K562 (cell line): ENCODE results near the gene SDR42E2. TPM values are rescaled to one million over a fixed set of nuclear protein-coding genes. Genes with fewer than 3 reads are reported as not detected.

ENCODE experiments used
- ATAC-seq: fragments of 200-7000 bp; cut with Tn5 transposase; 3 replicates; pipeline ENCODE4 v1.9.1; 2020; ENCODE audit warnings: moderate library complexity
- BruUV-seq: library from RNA; stranded (reverse); fragments of 400-500 nt; replicated peaks from 2 replicates; lab custom pipeline; 2021; lab: Mats Ljungman, UMichigan
- CTCF ChIA-PET: fragments of 300-600 bp; formaldehyde crosslinking; extraction: SDS; loops from one replicate; lab custom pipeline; 2021; ENCODE audit warnings: low intra/inter-chr PET ratio; lab: Yijun Ruan, JAX
- POLR2A ChIA-PET: fragments of 300-600, 350-650 bp; sonication (Branson Sonifier 250); formaldehyde crosslinking; extraction: SDS; loops from one replicate; lab custom pipeline; 2021; ENCODE audit warnings: antibody characterized with exemption, inconsistent platforms; lab: Yijun Ruan, JAX
- DNase-seq, 4 experiments: peaks; one replicate each; pipeline versions ENCODE4 v3.0.0 to v3.0.0-alpha.2; 2011 to 2018; ENCODE audit warnings: low spot score in 3 of 4, mixed read lengths in 3 of 4; ENCODE audit errors: extremely low read depth in 1 of 4
- FAIRE-seq: peaks from 2 replicates; lab custom pipeline; 2011; peaks lifted over from hg19 to GRCh38; lab: Jason Lieb, UNC
- H2AFZ ChIP-seq: 2 replicates; pipeline ENCODE4 v1.6.0; 2011; ENCODE audit warnings: low read depth, low read length, control low read depth, inconsistent platforms
- H3K27ac ChIP-seq: fragments of 200-600 bp; 3 replicates; pipeline ENCODE4 v1.8.0; 2011; ENCODE audit warnings: low read depth, mild to moderate bottlenecking, control low read depth, inconsistent platforms, low read length, moderate library complexity, mixed read lengths; ENCODE audit errors: extremely low read depth
- H3K27me3 ChIP-seq, 2 experiments: fragments of 300-600 bp in 1 of 2; 2 replicates in 1 of 2; 3 replicates in 1 of 2; pipeline versions ENCODE4 v1.6.0 to v1.8.0; 2011; ENCODE audit warnings: inconsistent platforms in 2 of 2, low read length in 2 of 2, mild to moderate bottlenecking in 1 of 2, mixed read lengths in 1 of 2, moderate library complexity in 1 of 2; ENCODE audit not compliant: control insufficient read depth in 2 of 2, insufficient read depth in 2 of 2
- H3K36me3 ChIP-seq: fragments of 300-600 bp; 3 replicates; pipeline ENCODE4 v1.8.0; 2011; ENCODE audit warnings: mild to moderate bottlenecking, low read length, inconsistent platforms; ENCODE audit not compliant: control insufficient read depth, insufficient read depth
- H3K4me1 ChIP-seq, 2 experiments: fragments of 200-600 bp in 1 of 2; replicated peaks in 1 of 2; 2 replicates in 1 of 2; 3 replicates in 1 of 2; pipeline versions ENCODE4 v1.5.1 to v1.8.0; 2011; ENCODE audit warnings: inconsistent platforms in 2 of 2, low read length in 2 of 2, mild to moderate bottlenecking in 1 of 2, mixed read lengths in 1 of 2, moderate library complexity in 1 of 2; ENCODE audit not compliant: control insufficient read depth in 2 of 2, insufficient read depth in 2 of 2
- H3K4me2 ChIP-seq: 2 replicates; pipeline ENCODE4 v1.6.1; 2011; ENCODE audit warnings: low read length, control low read depth, inconsistent platforms, mixed read lengths; ENCODE audit not compliant: insufficient read depth
- H3K4me3 ChIP-seq: fragments of 200-600 bp; sonication (generic), shearing (Covaris generic); 2 replicates; pipeline ENCODE4 v1.5.1; 2016; ENCODE audit warnings: control low read depth, inconsistent platforms
- H3K79me2 ChIP-seq: fragments of 200-600 bp; 3 replicates; pipeline ENCODE4 v1.8.0; 2011; ENCODE audit warnings: low read length, inconsistent platforms; ENCODE audit not compliant: control insufficient read depth, insufficient read depth
- H3K9ac ChIP-seq, 2 experiments: 2 replicates each; pipeline versions ENCODE4 v1.6.0 to v1.6.1; 2011; ENCODE audit warnings: low read depth in 2 of 2, low read length in 2 of 2, control low read depth in 1 of 2, inconsistent platforms in 1 of 2, mild to moderate bottlenecking in 1 of 2, mixed read lengths in 1 of 2; ENCODE audit not compliant: insufficient read depth in 1 of 2
- H3K9me1 ChIP-seq: one replicate; pipeline ENCODE4 v1.6.0; 2011; ENCODE audit warnings: inconsistent platforms, mild to moderate bottlenecking, low read length, moderate library complexity; ENCODE audit not compliant: control insufficient read depth, insufficient read depth
- H3K9me3 ChIP-seq: replicated peaks from 2 replicates; pipeline ENCODE4 v1.5.1; 2011; ENCODE audit warnings: low read depth, low read length, inconsistent platforms; ENCODE audit not compliant: control insufficient read depth, insufficient read depth
- H4K20me1 ChIP-seq: replicated peaks from 2 replicates; pipeline ENCODE4 v1.6.1; 2011; ENCODE audit warnings: low read length, inconsistent platforms, mixed read lengths; ENCODE audit not compliant: control insufficient read depth, insufficient read depth
- ELF2 ChIP-seq: fragments of 250-450 bp; sonication (Bioruptor Pico); IDR thresholded peaks from 2 replicates; pipeline ENCODE4 v1.5.0; 2021; ENCODE audit warnings: mild to moderate bottlenecking
- MTA1 ChIP-seq: fragments of 450-650 bp; IDR thresholded peaks from 2 replicates; pipeline ENCODE4 v1.6.1; 2017; ENCODE audit warnings: borderline replicate concordance
- NR2C2 ChIP-seq, 2 experiments: fragments of 200-800 bp in 1 of 2; sonication (Bioruptor generic) in 1 of 2; sonication (generic) in 1 of 2; formaldehyde crosslinking in 1 of 2; IDR thresholded peaks; 2 replicates each; pipeline versions ENCODE4 v1.6.1 to v1.8.0; 2016 to 2022; ENCODE audit warnings: mild to moderate bottlenecking in 1 of 2, missing compliant biosample characterization in 1 of 2, missing genetic modification characterization in 1 of 2, missing genetic modification reagents in 1 of 2
- POLR2A ChIP-seq: fragments of 450-650 bp; conservative IDR thresholded peaks from 2 replicates; pipeline ENCODE4 v1.6.1; 2016
- POLR2H ChIP-seq: IDR thresholded peaks from 2 replicates; pipeline ENCODE4 v1.6.1; 2016; ENCODE audit warnings: missing genetic modification characterization, low read depth, mild to moderate bottlenecking, control low read depth, missing compliant biosample characterization, moderate library complexity
- POLR3A ChIP-seq: IDR thresholded peaks from 2 replicates; pipeline ENCODE4 v1.6.1; 2011; ENCODE audit warnings: borderline replicate concordance, mild to moderate bottlenecking, moderate library complexity; ENCODE audit not compliant: insufficient read length, insufficient read depth; ENCODE audit errors: extremely low read depth
- TAF9B ChIP-seq: fragments of 450-650 bp; IDR thresholded peaks from 2 replicates; pipeline ENCODE4 v1.6.1; 2018; ENCODE audit warnings: mild to moderate bottlenecking; ENCODE audit not compliant: partially characterized antibody
- ZNF143 ChIP-seq: sonication (generic); formaldehyde crosslinking; IDR thresholded peaks from 2 replicates; pipeline ENCODE4 v1.9.0; 2022; ENCODE audit warnings: mild to moderate bottlenecking, missing genetic modification reagents
- ZNF408 ChIP-seq: fragments of 250-450 bp; sonication (Bioruptor Pico); IDR thresholded peaks from 2 replicates; pipeline ENCODE4 v1.4.0; 2020; ENCODE audit warnings: low read depth, mild to moderate bottlenecking, moderate library complexity
- WGBS: fragments of 100-300 bp; shearing (Covaris generic); methylation state at CpG from one replicate; pipeline ENCODE4 v1.1.6; 2016; ENCODE audit warnings: low coverage, mixed read lengths; ENCODE audit not compliant: insufficient coverage; ENCODE audit errors: missing lambda C conversion rate; 5-methylcytosine and 5-hydroxymethylcytosine counted together
- in situ Hi-C: fragments of 300-500 bp; cut with MboI; formaldehyde crosslinking; loops from 4 replicates; pipeline ENCODE4 v1.15.0; 2018; ENCODE audit warnings: inconsistent platforms, mixed read lengths
- intact Hi-C: fragments of 100-400 bp; cut with micrococcal nuclease; formaldehyde crosslinking; loops from 2 replicates; pipeline ENCODE4 v1.14.2; 2022
- polyA plus RNA-seq, 8 experiments: library from polyadenylated mRNA; depleted of rRNA in 4 of 8; stranded (reverse) in 5 of 8; unstranded in 3 of 8; fragments of >200 nt; fragmentation: Nextera tagmentation in 2 of 8; fragmentation: Illumina TruSeq in 1 of 8; extraction: Ambion mirVana in 2 of 8; extraction: Trizol in 1 of 8; gene quantifications; 2 replicates each; pipeline versions ENCODE4 v1.2.1 to v1.2.3, GENCODE V29; 2011 to 2014; ENCODE audit warnings: inconsistent platforms in 1 of 8, missing spikeins in 1 of 8
- total RNA-seq, 7 experiments: library from RNA; depleted of rRNA in 6 of 7; stranded (reverse); fragments of >200 nt in 6 of 7; fragmentation: Illumina TruSeq in 2 of 7; extraction: Trizol in 2 of 7; gene quantifications; 2 replicates each; pipeline versions ENCODE4 v1.2.1 to v1.2.3, GENCODE V29; 2011 to 2021; ENCODE audit warnings: low replicate concordance in 1 of 7
- TF ChIP-seq, protein P1 (sequence below): fragments of 250-450 bp; sonication (Bioruptor Pico); IDR thresholded peaks from 2 replicates; pipeline ENCODE4 v1.4.0; 2020; ENCODE audit warnings: mild to moderate bottlenecking, moderate library complexity, borderline replicate concordance
- TF ChIP-seq, protein P2 (sequence below): sonication (generic); formaldehyde crosslinking; IDR thresholded peaks from 2 replicates; pipeline ENCODE4 v1.8.0; 2023; ENCODE audit warnings: missing genetic modification reagents, mild to moderate bottlenecking, borderline replicate concordance

Gene SDR42E2
- total and polyA plus RNA-seq, 9 of the 15 experiments (the other 6 are each of a cell fraction or from before 2014, with no cell fraction given) = 0.03 to 0.07 (median 0.04) TPM; not detected in 4

DNA sequence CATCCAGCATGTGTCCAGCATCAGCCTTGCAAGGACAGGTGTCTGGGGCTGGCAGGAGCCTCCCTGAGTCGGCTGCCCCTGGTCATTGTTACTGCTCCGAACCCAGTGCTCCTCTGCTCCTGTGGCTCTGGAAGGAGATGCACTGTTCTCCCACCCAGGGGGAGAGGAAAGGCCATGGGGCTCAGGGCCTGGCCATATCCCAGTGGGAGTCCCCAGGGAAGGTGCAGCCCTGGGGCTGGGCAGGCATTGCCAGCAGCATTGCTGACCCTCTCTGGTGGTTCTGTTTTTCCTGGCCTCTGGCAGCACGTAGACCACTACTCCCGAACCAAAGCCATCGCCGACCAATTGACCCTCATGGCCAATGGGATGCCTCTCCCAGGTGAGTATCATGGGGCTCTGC lies 9.6 kb downstream of the SDR42E2 start:
- ChIA-PET CTCF (no interaction called here), POLR2A (no interaction called here)
- Histone ChIP-seq H3K79me2 (no peaks in the 10 kb centered on the region), H3K27me3 (peaks cover 17 to 41% of the 10 kb centered on the region in 2 experiments; a peak in 4 of 5 replicates), H3K9me1 (peaks cover 5% of the 10 kb centered on the region), H3K4me3 (no peak overlapping the region), H3K9ac (no peak overlapping the region), H3K27ac (no peak overlapping the region), H3K36me3 (no peaks in the 10 kb centered on the region), H3K4me1 (no peaks in the 10 kb centered on the region), H4K20me1 (peaks cover 5% of the 10 kb centered on the region; the same call in 1 of the 2 replicates), H3K4me2 (no peak overlapping the region), H3K9me3 (no peaks in the 10 kb centered on the region), H2AFZ (no peak overlapping the region)
- no peak for FAIRE-seq
- in situ Hi-C loops (no loop called here), intact Hi-C loops (no loop called here)
- no peak for TF ChIP-seq ZNF143
- TF ChIP-seq POLR2H = no peak
- TF ChIP-seq, protein P1, sequence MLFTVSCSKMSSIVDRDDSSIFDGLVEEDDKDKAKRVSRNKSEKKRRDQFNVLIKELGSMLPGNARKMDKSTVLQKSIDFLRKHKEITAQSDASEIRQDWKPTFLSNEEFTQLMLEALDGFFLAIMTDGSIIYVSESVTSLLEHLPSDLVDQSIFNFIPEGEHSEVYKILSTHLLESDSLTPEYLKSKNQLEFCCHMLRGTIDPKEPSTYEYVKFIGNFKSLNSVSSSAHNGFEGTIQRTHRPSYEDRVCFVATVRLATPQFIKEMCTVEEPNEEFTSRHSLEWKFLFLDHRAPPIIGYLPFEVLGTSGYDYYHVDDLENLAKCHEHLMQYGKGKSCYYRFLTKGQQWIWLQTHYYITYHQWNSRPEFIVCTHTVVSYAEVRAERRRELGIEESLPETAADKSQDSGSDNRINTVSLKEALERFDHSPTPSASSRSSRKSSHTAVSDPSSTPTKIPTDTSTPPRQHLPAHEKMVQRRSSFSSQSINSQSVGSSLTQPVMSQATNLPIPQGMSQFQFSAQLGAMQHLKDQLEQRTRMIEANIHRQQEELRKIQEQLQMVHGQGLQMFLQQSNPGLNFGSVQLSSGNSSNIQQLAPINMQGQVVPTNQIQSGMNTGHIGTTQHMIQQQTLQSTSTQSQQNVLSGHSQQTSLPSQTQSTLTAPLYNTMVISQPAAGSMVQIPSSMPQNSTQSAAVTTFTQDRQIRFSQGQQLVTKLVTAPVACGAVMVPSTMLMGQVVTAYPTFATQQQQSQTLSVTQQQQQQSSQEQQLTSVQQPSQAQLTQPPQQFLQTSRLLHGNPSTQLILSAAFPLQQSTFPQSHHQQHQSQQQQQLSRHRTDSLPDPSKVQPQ (CRISPR knock-in tag) = no peak
- TF ChIP-seq ELF2 = no peak
- TF ChIP-seq TAF9B = no peak
- TF ChIP-seq POLR2A = no peak
- TF ChIP-seq POLR3A = no peak
- TF ChIP-seq MTA1 = no peak
- no peak for TF ChIP-seq ZNF408 (CRISPR knock-in tag)
- TF ChIP-seq, protein P2, sequence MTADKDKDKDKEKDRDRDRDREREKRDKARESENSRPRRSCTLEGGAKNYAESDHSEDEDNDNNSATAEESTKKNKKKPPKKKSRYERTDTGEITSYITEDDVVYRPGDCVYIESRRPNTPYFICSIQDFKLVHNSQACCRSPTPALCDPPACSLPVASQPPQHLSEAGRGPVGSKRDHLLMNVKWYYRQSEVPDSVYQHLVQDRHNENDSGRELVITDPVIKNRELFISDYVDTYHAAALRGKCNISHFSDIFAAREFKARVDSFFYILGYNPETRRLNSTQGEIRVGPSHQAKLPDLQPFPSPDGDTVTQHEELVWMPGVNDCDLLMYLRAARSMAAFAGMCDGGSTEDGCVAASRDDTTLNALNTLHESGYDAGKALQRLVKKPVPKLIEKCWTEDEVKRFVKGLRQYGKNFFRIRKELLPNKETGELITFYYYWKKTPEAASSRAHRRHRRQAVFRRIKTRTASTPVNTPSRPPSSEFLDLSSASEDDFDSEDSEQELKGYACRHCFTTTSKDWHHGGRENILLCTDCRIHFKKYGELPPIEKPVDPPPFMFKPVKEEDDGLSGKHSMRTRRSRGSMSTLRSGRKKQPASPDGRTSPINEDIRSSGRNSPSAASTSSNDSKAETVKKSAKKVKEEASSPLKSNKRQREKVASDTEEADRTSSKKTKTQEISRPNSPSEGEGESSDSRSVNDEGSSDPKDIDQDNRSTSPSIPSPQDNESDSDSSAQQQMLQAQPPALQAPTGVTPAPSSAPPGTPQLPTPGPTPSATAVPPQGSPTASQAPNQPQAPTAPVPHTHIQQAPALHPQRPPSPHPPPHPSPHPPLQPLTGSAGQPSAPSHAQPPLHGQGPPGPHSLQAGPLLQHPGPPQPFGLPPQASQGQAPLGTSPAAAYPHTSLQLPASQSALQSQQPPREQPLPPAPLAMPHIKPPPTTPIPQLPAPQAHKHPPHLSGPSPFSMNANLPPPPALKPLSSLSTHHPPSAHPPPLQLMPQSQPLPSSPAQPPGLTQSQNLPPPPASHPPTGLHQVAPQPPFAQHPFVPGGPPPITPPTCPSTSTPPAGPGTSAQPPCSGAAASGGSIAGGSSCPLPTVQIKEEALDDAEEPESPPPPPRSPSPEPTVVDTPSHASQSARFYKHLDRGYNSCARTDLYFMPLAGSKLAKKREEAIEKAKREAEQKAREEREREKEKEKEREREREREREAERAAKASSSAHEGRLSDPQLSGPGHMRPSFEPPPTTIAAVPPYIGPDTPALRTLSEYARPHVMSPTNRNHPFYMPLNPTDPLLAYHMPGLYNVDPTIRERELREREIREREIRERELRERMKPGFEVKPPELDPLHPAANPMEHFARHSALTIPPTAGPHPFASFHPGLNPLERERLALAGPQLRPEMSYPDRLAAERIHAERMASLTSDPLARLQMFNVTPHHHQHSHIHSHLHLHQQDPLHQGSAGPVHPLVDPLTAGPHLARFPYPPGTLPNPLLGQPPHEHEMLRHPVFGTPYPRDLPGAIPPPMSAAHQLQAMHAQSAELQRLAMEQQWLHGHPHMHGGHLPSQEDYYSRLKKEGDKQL (CRISPR knock-in tag) = no peak
- no peak for TF ChIP-seq NR2C2 (CRISPR knock-in tag; IDR thresholded peaks at IDR 0.05)
- TF ChIP-seq NR2C2 (tag; IDR thresholded peaks at IDR 0.05) = no peak
- 0% methylated on average over 6 of the region's 6 CpGs for WGBS
- BruUV-seq = no TSS peak
- DNase-seq = no peak
- ATAC-seq = no peak
